ENCODE data around the gene C2CD5. TPM values are rescaled to one million over a fixed set of nuclear protein-coding genes. Genes with fewer than 3 reads are reported as not detected.

Gene C2CD5
- total RNA-seq, 2 experiments from 2014 or later, result 48.5 to 54.2 TPM

GRCh38 chr12:22545255-22545654 lies 913 bp upstream of the C2CD5 start:
- POLR2A ChIA-PET, result interaction anchor here (1.0 to 1.6 kb wide), 3 partner anchors 12 to 79 kb away, joined by 4 to 12 read pairs (median 5); partner anchors contain the start of gene ETNK1
- DNase-seq, result no peak
- no peak for ATAC-seq (ENCODE audit: low read depth)
- peaks cover 25% of the 10 kb centered on the region for H3K4me1 Mint-ChIP-seq
- peaks cover 13% of the 10 kb centered on the region for H3K36me3 Mint-ChIP-seq
- peaks cover 3% of the 10 kb centered on the region for H3K9me3 Mint-ChIP-seq
- H3K27ac Mint-ChIP-seq, result peak overlapping the region; percentile 94
- peak overlapping the region; percentile 60 for H3K4me3 Mint-ChIP-seq
- peaks cover 12% of the 10 kb centered on the region for H3K27me3 Mint-ChIP-seq

- H3K27me3 Mint-ChIP-seq, result peaks cover 9% of the 10 kb centered on the region
Observed at GRCh38 chr12:22543246-22544037, 900 bp downstream of the C2CD5 start.

GRCh38 chr12:22541496-22542155 lies 2.7 kb downstream of the C2CD5 start:
- Mint-ChIP-seq H3K4me1 (peaks cover 40% of the 10 kb centered on the region), H3K27ac (no peak overlapping the region), H3K4me3 (peak overlapping the region; percentile 3), H3K27me3 (peaks cover 6% of the 10 kb centered on the region), H3K36me3 (peaks cover 32% of the 10 kb centered on the region), H3K9me3 (peaks cover 3% of the 10 kb centered on the region)
- DNase-seq (no peak), ATAC-seq (ENCODE audit: low read depth) (no peak)
- POLR2A ChIA-PET, result interaction anchor here (0.9 kb wide), 1 partner anchor 83 kb away, joined by 3 read pairs; the partner anchor contains the start of gene ETNK1

More at GRCh38 chr12:22543246-22544037, 900 bp downstream of the C2CD5 start:
- Mint-ChIP-seq H3K27ac (peak overlapping the region; percentile 94), H3K9me3 (peaks cover 3% of the 10 kb centered on the region), H3K4me1 (peaks cover 36% of the 10 kb centered on the region), H3K36me3 (peaks cover 27% of the 10 kb centered on the region), H3K4me3 (peak overlapping the region; percentile 96)
- DNase-seq (peak; percentile 70), ATAC-seq (ENCODE audit: low read depth) (peak; percentile 44)
- POLR2A ChIA-PET, result interaction anchor here (0.6 to 1.6 kb wide), 5 partner anchors 8 to 85 kb away, joined by 4 to 12 read pairs (median 5); partner anchors contain the start of gene ETNK1

GRCh38 chr12:22539055-22539454 lies 5.3 kb downstream of the C2CD5 start:
- Mint-ChIP-seq H3K27me3 (no peaks in the 10 kb centered on the region), H3K27ac (no peak overlapping the region), H3K4me1 (peaks cover 47% of the 10 kb centered on the region), H3K4me3 (no peak overlapping the region), H3K36me3 (peaks cover 39% of the 10 kb centered on the region), H3K9me3 (no peaks in the 10 kb centered on the region)
- ATAC-seq (ENCODE audit: low read depth) (no peak), DNase-seq (no peak)
- POLR2A ChIA-PET, result interaction anchor here (0.6 kb wide), 1 partner anchor 20 kb away, joined by 4 read pairs; no protein-coding TSS in a partner anchor

GRCh38 chr12:22538311-22538710 lies 6.0 kb downstream of the C2CD5 start:
- Mint-ChIP-seq H3K36me3 (peaks cover 44% of the 10 kb centered on the region), H3K27ac (no peak overlapping the region), H3K4me1 (peaks cover 47% of the 10 kb centered on the region), H3K27me3 (no peaks in the 10 kb centered on the region), H3K4me3 (no peak overlapping the region), H3K9me3 (no peaks in the 10 kb centered on the region)
- DNase-seq (no peak), ATAC-seq (ENCODE audit: low read depth) (no peak)
- POLR2A ChIA-PET, result no interaction called here

GRCh38 chr12:22536971-22537544 lies 7.3 kb downstream of the C2CD5 start:
- H3K4me3 Mint-ChIP-seq, result no peak overlapping the region

GRCh38 chr12:22536346-22536945 lies 7.9 kb downstream of the C2CD5 start:
- H3K27ac Mint-ChIP-seq, result no peak overlapping the region
- H3K4me1 Mint-ChIP-seq, result peaks cover 32% of the 10 kb centered on the region
- POLR2A ChIA-PET, result interaction anchor here (1.3 kb wide), 1 partner anchor 8 kb away, joined by 5 read pairs; the partner anchor contains the start of gene C2CD5
- no peak for DNase-seq
- no peak overlapping the region for H3K4me3 Mint-ChIP-seq
- peaks cover 54% of the 10 kb centered on the region for H3K36me3 Mint-ChIP-seq
- no peaks in the 10 kb centered on the region for H3K27me3 Mint-ChIP-seq
- no peaks in the 10 kb centered on the region for H3K9me3 Mint-ChIP-seq
- ATAC-seq (ENCODE audit: low read depth), result no peak

More at GRCh38 chr12:22536971-22537544, 7.3 kb downstream of the C2CD5 start:
- no peaks in the 10 kb centered on the region for H3K9me3 Mint-ChIP-seq
- no peak overlapping the region for H3K27ac Mint-ChIP-seq
- H3K4me1 Mint-ChIP-seq, result peaks cover 37% of the 10 kb centered on the region
- no peak for ATAC-seq (ENCODE audit: low read depth)
- no peaks in the 10 kb centered on the region for H3K27me3 Mint-ChIP-seq
- no peak for DNase-seq
- peaks cover 52% of the 10 kb centered on the region for H3K36me3 Mint-ChIP-seq
- POLR2A ChIA-PET, result no interaction called here

- no peaks in the 10 kb centered on the region for H3K9me3 Mint-ChIP-seq
- POLR2A ChIA-PET, result interaction anchor here (1.3 kb wide), 1 partner anchor 9 kb away, joined by 5 read pairs; the partner anchor contains the start of gene C2CD5
- H3K4me3 Mint-ChIP-seq, result peak overlapping the region; percentile 25
- peaks cover 53% of the 10 kb centered on the region for H3K36me3 Mint-ChIP-seq
- H3K27ac Mint-ChIP-seq, result no peak overlapping the region
- DNase-seq, result no peak
- H3K4me1 Mint-ChIP-seq, result peaks cover 25% of the 10 kb centered on the region
- no peaks in the 10 kb centered on the region for H3K27me3 Mint-ChIP-seq
- peak; percentile 72 for ATAC-seq (ENCODE audit: low read depth)
Observed at GRCh38 chr12:22535478-22535877, 8.9 kb downstream of the C2CD5 start.

- Mint-ChIP-seq H3K36me3 (peaks cover 50% of the 10 kb centered on the region), H3K27me3 (no peaks in the 10 kb centered on the region), H3K27ac (no peak overlapping the region), H3K9me3 (no peaks in the 10 kb centered on the region), H3K4me3 (no peak overlapping the region), H3K4me1 (peaks cover 24% of the 10 kb centered on the region)
- POLR2A ChIA-PET, result interaction anchor here (1.3 kb wide), 1 partner anchor 9 kb away, joined by 5 read pairs; the partner anchor contains the start of gene C2CD5
- ATAC-seq (ENCODE audit: low read depth), result no peak
- DNase-seq, result no peak
Observed at GRCh38 chr12:22535038-22535437, 9.3 kb downstream of the C2CD5 start.

- POLR2A ChIA-PET, result interaction anchor here (1.4 kb wide), 1 partner anchor 11 kb away, joined by 4 read pairs; the partner anchor contains the start of gene C2CD5
- ATAC-seq (ENCODE audit: low read depth) (no peak), DNase-seq (no peak)
- no peaks in the 10 kb centered on the region for H3K9me3 Mint-ChIP-seq
- H3K4me3 Mint-ChIP-seq, result no peak overlapping the region
- peaks cover 17% of the 10 kb centered on the region for H3K4me1 Mint-ChIP-seq
- H3K27ac Mint-ChIP-seq, result no peak overlapping the region
- H3K27me3 Mint-ChIP-seq, result no peaks in the 10 kb centered on the region
- peaks cover 36% of the 10 kb centered on the region for H3K36me3 Mint-ChIP-seq
Observed at GRCh38 chr12:22533155-22533554, 11.2 kb downstream of the C2CD5 start.

GRCh38 chr12:22532317-22532716 lies 12.0 kb downstream of the C2CD5 start:
- DNase-seq (no peak), ATAC-seq (ENCODE audit: low read depth) (no peak)
- POLR2A ChIA-PET, result interaction anchor here (1.4 kb wide), 1 partner anchor 12 kb away, joined by 4 read pairs; the partner anchor contains the start of gene C2CD5
- Mint-ChIP-seq H3K27me3 (no peaks in the 10 kb centered on the region), H3K36me3 (peaks cover 33% of the 10 kb centered on the region), H3K4me1 (peaks cover 18% of the 10 kb centered on the region), H3K9me3 (no peaks in the 10 kb centered on the region), H3K27ac (no peak overlapping the region), H3K4me3 (no peak overlapping the region)

GRCh38 chr12:22531205-22531604 lies 13.1 kb downstream of the C2CD5 start:
- POLR2A ChIA-PET, result no interaction called here
- Mint-ChIP-seq H3K27ac (no peak overlapping the region), H3K36me3 (peaks cover 31% of the 10 kb centered on the region), H3K4me1 (peaks cover 13% of the 10 kb centered on the region), H3K4me3 (no peak overlapping the region), H3K27me3 (no peaks in the 10 kb centered on the region), H3K9me3 (no peaks in the 10 kb centered on the region)
- DNase-seq (no peak), ATAC-seq (ENCODE audit: low read depth) (no peak)
